A549 (cell line): ENCODE data around the gene CFAP161.

Source experiments
- BCL3 ChIP-seq: fragments of >200 bp; sonication (Bioruptor Twin); formaldehyde crosslinking; IDR thresholded peaks from 3 replicates; pipeline ENCODE4 v1.6.1; 2016
- CEBPB ChIP-seq, 2 experiments: fragments of >200 bp in 1 of 2; sonication (Bioruptor Twin) in 1 of 2; formaldehyde crosslinking in 1 of 2; IDR thresholded peaks; 2 replicates each; pipeline ENCODE4 v1.6.1; 2012 to 2016
- CTCF ChIP-seq: fragments of >200 bp; sonication (Bioruptor Twin); formaldehyde crosslinking; IDR thresholded peaks from 3 replicates; pipeline ENCODE4 v1.5.1; 2016
- EP300 ChIP-seq, 2 experiments: fragments of >200 bp; sonication (Bioruptor Twin); formaldehyde crosslinking; IDR thresholded peaks; 2 replicates in 1 of 2; 3 replicates in 1 of 2; pipeline ENCODE4 v1.6.1; 2016 to 2017
- MAFK ChIP-seq: fragments of 450-650 bp; IDR thresholded peaks from 2 replicates; pipeline ENCODE4 v1.6.1; 2014; ENCODE audit not compliant: partially characterized antibody
- MYC ChIP-seq: IDR thresholded peaks from 2 replicates; pipeline ENCODE4 v1.6.1; 2012; ENCODE audit warnings: mild to moderate bottlenecking, inconsistent platforms, low read length, improper control_type of control experiment, borderline replicate concordance
- PHF8 ChIP-seq: fragments of 200-600 bp; sonication (generic); IDR thresholded peaks from 2 replicates; pipeline ENCODE4 v1.6.1; 2016; ENCODE audit warnings: low read depth, mild to moderate bottlenecking, antibody characterized with exemption, moderate library complexity, borderline replicate concordance
- RAD21 ChIP-seq, 2 experiments: fragments of >200 bp in 1 of 2; sonication (Bioruptor Twin) in 1 of 2; formaldehyde crosslinking in 1 of 2; IDR thresholded peaks in 1 of 2; conservative IDR thresholded peaks in 1 of 2; 2 replicates in 1 of 2; 3 replicates in 1 of 2; pipeline ENCODE4 v1.6.1; 2012 to 2018; ENCODE audit warnings: inconsistent platforms in 1 of 2
- REST ChIP-seq: fragments of 200-600 bp; sonication (generic); IDR thresholded peaks from 2 replicates; pipeline ENCODE4 v1.6.1; 2016; ENCODE audit warnings: antibody characterized with exemption, mild to moderate bottlenecking, moderate library complexity
- ZNF302 ChIP-seq: fragments of 250-450 bp; sonication (Bioruptor Pico); IDR thresholded peaks from 2 replicates; pipeline ENCODE4 v1.9.0; 2021; ENCODE audit warnings: inconsistent platforms, mild to moderate bottlenecking, moderate library complexity

GRCh38 chr15:81175496-81175895, 41.4 kb downstream of the CFAP161 start:
- TF ChIP-seq CEBPB (IDR thresholded peaks at IDR 0.05) (no peak), PHF8 (no peak), RAD21 (conservative IDR thresholded peaks at IDR 0.05 in 1 of 2, IDR thresholded peaks at IDR 0.05 in 1 of 2) (no peak), MYC (no peak), CTCF (no peak), EP300 (IDR thresholded peaks at IDR 0.05) (no peak), REST (no peak), MAFK (no peak), ZNF302 (CRISPR knock-in tag) (no peak), BCL3 (no peak)
